Measurements from ENCODE around the gene DNMT3A. TPM values are rescaled to one million over a fixed set of nuclear protein-coding genes. Genes with fewer than 3 reads are reported as not detected.

Gene DNMT3A
- total RNA-seq, 4 donors from 2014 or later: 16.1 to 33.7 (median 21.0) TPM

- no peaks in the 10 kb centered on the region for H3K9me3 ChIP-seq
- intact Hi-C loops (cut with DNase I; ENCODE audit: low total_unique reads) (no loop called here), in situ Hi-C loops (cut with MboI; ENCODE audit: low pct_ligation_motif_present in 1 of 4, low pct_unique_long_range_greater_than_20kb in 1 of 4, low sequenced_read_pairs in 3 of 4) (no loop called here)
- TF ChIP-seq CTCF (IDR thresholded peaks at IDR 0.05): no peak
- TF ChIP-seq POLR2AphosphoS5 (IDR thresholded peaks at IDR 0.05): no peak
- TF ChIP-seq EP300 (IDR thresholded peaks at IDR 0.05; ENCODE audit: low read depth): no peak
- no peak for TF ChIP-seq POLR2A (IDR thresholded peaks at IDR 0.05)
- H3K4me1 ChIP-seq: peaks cover 0 to 8% (median 4%) of the 10 kb centered on the region in 4 donors
- WGBS, 2 donors (ENCODE audit: low coverage in 1 of 2): 74 to 76% methylated on average over 4 to 6 of the region's 6 CpGs
- H3K36me3 ChIP-seq: no peaks in the 10 kb centered on the region
- DNase-seq: no peak
- peaks cover 7% of the 10 kb centered on the region for H3K27me3 ChIP-seq
- no peak overlapping the region for H3K4me3 ChIP-seq
- no peak overlapping the region for H3K27ac ChIP-seq
Observed at GRCh38 chr2:25201265-25201664, 140.5 kb downstream of the DNMT3A start.

GRCh38 chr2:25198576-25198975, 143.1 kb downstream of the DNMT3A start:
- TF ChIP-seq EP300 (IDR thresholded peaks at IDR 0.05; ENCODE audit: low read depth) (no peak), POLR2A (IDR thresholded peaks at IDR 0.05) (no peak), CTCF (IDR thresholded peaks at IDR 0.05) (no peak), POLR2AphosphoS5 (IDR thresholded peaks at IDR 0.05) (no peak)
- no peaks in the 10 kb centered on the region for H3K27me3 ChIP-seq
- no peaks in the 10 kb centered on the region for H3K9me3 ChIP-seq
- peaks cover 0 to 8% (median 4%) of the 10 kb centered on the region in 4 donors for H3K4me1 ChIP-seq
- H3K4me3 ChIP-seq: no peak overlapping the region
- DNase-seq: no peak
- WGBS, 2 donors (ENCODE audit: low coverage in 1 of 2): 50 to 56% methylated on average over 5 of the region's 5 CpGs
- H3K27ac ChIP-seq: no peak overlapping the region
- in situ Hi-C loops (cut with MboI; ENCODE audit: low pct_ligation_motif_present in 1 of 4, low pct_unique_long_range_greater_than_20kb in 1 of 4, low sequenced_read_pairs in 3 of 4) (no loop called here), intact Hi-C loops (cut with DNase I; ENCODE audit: low total_unique reads) (no loop called here)
- H3K36me3 ChIP-seq: no peaks in the 10 kb centered on the region

- in situ Hi-C loops (cut with MboI; ENCODE audit: low pct_ligation_motif_present in 1 of 4, low pct_unique_long_range_greater_than_20kb in 1 of 4, low sequenced_read_pairs in 3 of 4) (no loop called here), intact Hi-C loops (cut with DNase I; ENCODE audit: low total_unique reads) (no loop called here)
- peaks cover 0 to 8% (median 4%) of the 10 kb centered on the region in 4 donors for H3K4me1 ChIP-seq
- no peak overlapping the region for H3K27ac ChIP-seq
- WGBS, 2 donors (ENCODE audit: low coverage in 1 of 2): 30 to 32% methylated on average over 4 of the region's 4 CpGs
- no peak overlapping the region for H3K4me3 ChIP-seq
- no peaks in the 10 kb centered on the region for H3K9me3 ChIP-seq
- no peaks in the 10 kb centered on the region for H3K36me3 ChIP-seq
- DNase-seq: no peak
- TF ChIP-seq CTCF (IDR thresholded peaks at IDR 0.05) (no peak), POLR2A (IDR thresholded peaks at IDR 0.05) (no peak), POLR2AphosphoS5 (IDR thresholded peaks at IDR 0.05) (no peak), EP300 (IDR thresholded peaks at IDR 0.05; ENCODE audit: low read depth) (no peak)
- no peaks in the 10 kb centered on the region for H3K27me3 ChIP-seq
Observed at GRCh38 chr2:25198209-25198525, 143.6 kb downstream of the DNMT3A start.

- Histone ChIP-seq H3K27ac (no peak overlapping the region), H3K9me3 (no peaks in the 10 kb centered on the region), H3K4me1 (peaks cover 0 to 8% (median 4%) of the 10 kb centered on the region in 4 donors), H3K36me3 (no peaks in the 10 kb centered on the region), H3K4me3 (no peak overlapping the region), H3K27me3 (no peaks in the 10 kb centered on the region)
- no peak for DNase-seq
- in situ Hi-C loops (cut with MboI; ENCODE audit: low pct_ligation_motif_present in 1 of 4, low pct_unique_long_range_greater_than_20kb in 1 of 4, low sequenced_read_pairs in 3 of 4) (no loop called here), intact Hi-C loops (cut with DNase I; ENCODE audit: low total_unique reads) (no loop called here)
- WGBS, 2 donors (ENCODE audit: low coverage in 1 of 2): 53 to 58% methylated on average over 9 to 12 of the region's 12 CpGs
- TF ChIP-seq POLR2A (IDR thresholded peaks at IDR 0.05) (no peak), CTCF (IDR thresholded peaks at IDR 0.05) (no peak), POLR2AphosphoS5 (IDR thresholded peaks at IDR 0.05) (no peak), EP300 (IDR thresholded peaks at IDR 0.05; ENCODE audit: low read depth) (no peak)
Observed at GRCh38 chr2:25197336-25198208, 144.2 kb downstream of the DNMT3A start.
